ENCODE data around the gene SPINK6.

SPINK6 gene

GRCh38 chr5:148202531-148203203 lies at the start of gene SPINK6:
SPINK6 (plus strand) TSS chr5:148203042; CDS start chr5:148203097, 55 bp downstream.
- TF ChIP-seq CTCF (IDR thresholded peaks at IDR 0.05; ENCODE audit: low read depth, low read length, missing control alignments) = no peak
- no peak within 1 kb of the TSS for H3K4me3 ChIP-seq (ENCODE audit: low read depth, low read length)
- DNase-seq (ENCODE audit: low read depth) = no peak

GRCh38 chr5:148156609-148157008 lies 46.2 kb upstream of the SPINK6 start:
- no peak for DNase-seq (ENCODE audit: low read depth)
- no peak for TF ChIP-seq CTCF (IDR thresholded peaks at IDR 0.05; ENCODE audit: low read depth, low read length, missing control alignments)
- no peak overlapping the region for H3K4me3 ChIP-seq (ENCODE audit: low read depth, low read length)

GRCh38 chr5:148162038-148162437 lies 40.8 kb upstream of the SPINK6 start:
- DNase-seq (ENCODE audit: low read depth) = no peak
- H3K4me3 ChIP-seq (ENCODE audit: low read depth, low read length) = no peak overlapping the region
- TF ChIP-seq CTCF (IDR thresholded peaks at IDR 0.05; ENCODE audit: low read depth, low read length, missing control alignments) = no peak

GRCh38 chr5:148163345-148163744 lies 39.5 kb upstream of the SPINK6 start:
- no peak overlapping the region for H3K4me3 ChIP-seq (ENCODE audit: low read depth, low read length)
- no peak for TF ChIP-seq CTCF (IDR thresholded peaks at IDR 0.05; ENCODE audit: low read depth, low read length, missing control alignments)
- no peak for DNase-seq (ENCODE audit: low read depth)

GRCh38 chr5:148166550-148167283 lies 36.1 kb upstream of the SPINK6 start:
- no peak for TF ChIP-seq CTCF (IDR thresholded peaks at IDR 0.05; ENCODE audit: low read depth, low read length, missing control alignments)
- no peak overlapping the region for H3K4me3 ChIP-seq (ENCODE audit: low read depth, low read length)
- no peak for DNase-seq (ENCODE audit: low read depth)

- H3K4me3 ChIP-seq (ENCODE audit: low read depth, low read length) = no peak within 1 kb of the TSS
- DNase-seq (ENCODE audit: low read depth) = no peak
- no peak for TF ChIP-seq CTCF (IDR thresholded peaks at IDR 0.05; ENCODE audit: low read depth, low read length, missing control alignments)
Measured at GRCh38 chr5:148168246-148168645, 34.6 kb upstream of the SPINK6 start, which contains the start of gene SPINK14. SPINK14 (plus strand) TSS chr5:148168546; CDS start chr5:148169733, 1,187 bp downstream.
